GM12865 (cell line): ENCODE results near the gene SLC27A4.
"Not testable (repeated sequence)": the region's sequence is repeated elsewhere in the genome, so short reads cannot be mapped to it uniquely, and the experiment has no call there.

Source experiments
- DNase-seq: peaks from one replicate; pipeline ENCODE4 v3.0.0; 2010; ENCODE audit warnings: low read depth
- H3K4me3 ChIP-seq: 2 replicates; pipeline ENCODE4 v1.5.1; 2011; ENCODE audit warnings: mild to moderate bottlenecking, low read depth, low read length, control low read depth
- CTCF ChIP-seq: IDR thresholded peaks from 2 replicates; pipeline ENCODE4 v1.5.1; 2011; ENCODE audit warnings: low read length, control low read depth, low read depth, inconsistent platforms; ENCODE audit not compliant: insufficient read depth; ENCODE audit errors: missing control alignments

The SLC27A4 gene

GRCh38 chr9:128323791-128324190 lies 16.5 kb upstream of the SLC27A4 start:
- no peak for TF ChIP-seq CTCF
- DNase-seq = no peak
- H3K4me3 ChIP-seq = peak overlapping the region; percentile 80

GRCh38 chr9:128324401-128324800 lies 15.9 kb upstream of the SLC27A4 start:
- H3K4me3 ChIP-seq = no peak overlapping the region
- DNase-seq = no peak
- TF ChIP-seq CTCF = no peak

GRCh38 chr9:128325629-128326028 lies 14.7 kb upstream of the SLC27A4 start:
- no peak for TF ChIP-seq CTCF
- DNase-seq = no peak
- H3K4me3 ChIP-seq = no peak overlapping the region

GRCh38 chr9:128333451-128333869 lies 6.9 kb upstream of the SLC27A4 start:
- no peak for DNase-seq
- H3K4me3 ChIP-seq = no peak overlapping the region
- TF ChIP-seq CTCF = no peak

GRCh38 chr9:128335161-128335560 lies 5.2 kb upstream of the SLC27A4 start:
- H3K4me3 ChIP-seq = no peak overlapping the region
- TF ChIP-seq CTCF = no peak
- DNase-seq = no peak

DNA sequence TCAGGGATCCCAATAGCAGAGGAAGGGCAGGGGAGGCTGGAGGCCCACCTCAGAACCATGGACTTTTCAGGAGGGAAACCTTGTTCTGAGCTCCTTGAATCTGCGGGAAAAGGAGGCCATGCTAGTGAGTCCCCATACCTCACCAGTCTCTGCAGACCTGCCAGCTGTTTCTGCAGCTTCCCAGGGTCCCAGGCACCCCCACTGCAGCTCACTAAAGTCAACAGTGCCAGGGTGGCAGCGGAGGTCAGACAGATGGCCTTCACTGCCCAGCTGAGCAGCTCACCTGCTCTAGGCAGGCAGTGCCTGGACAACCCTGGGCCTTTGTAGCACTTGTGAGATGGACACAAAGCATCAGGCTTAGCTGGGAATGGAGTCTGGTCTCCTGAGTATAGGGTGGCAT lies 4.4 kb upstream of the SLC27A4 start:
- H3K4me3 ChIP-seq = no peak overlapping the region
- no peak for TF ChIP-seq CTCF
- no peak for DNase-seq

DNA sequence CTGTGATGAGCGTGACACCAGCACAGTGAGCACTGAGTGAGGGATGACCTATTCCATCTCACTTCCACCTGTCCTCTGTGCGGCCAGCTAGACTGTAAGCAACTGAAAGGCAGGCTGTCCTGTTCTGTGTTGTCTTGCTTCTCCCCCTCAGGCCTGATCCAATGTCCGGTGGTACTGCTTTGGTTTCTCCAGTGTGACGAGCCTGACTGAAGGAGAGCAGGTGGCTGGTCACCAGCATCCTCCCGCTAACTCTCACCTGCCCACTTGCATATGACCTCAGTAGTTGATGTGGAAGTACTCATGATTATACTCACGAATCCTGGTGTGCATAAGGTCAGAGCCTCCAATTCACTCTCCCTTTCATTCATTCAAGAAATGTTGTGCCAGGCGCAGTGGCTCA lies 2.4 kb upstream of the SLC27A4 start:
- H3K4me3 ChIP-seq = no peak overlapping the region
- no peak for TF ChIP-seq CTCF
- DNase-seq = no peak

DNA sequence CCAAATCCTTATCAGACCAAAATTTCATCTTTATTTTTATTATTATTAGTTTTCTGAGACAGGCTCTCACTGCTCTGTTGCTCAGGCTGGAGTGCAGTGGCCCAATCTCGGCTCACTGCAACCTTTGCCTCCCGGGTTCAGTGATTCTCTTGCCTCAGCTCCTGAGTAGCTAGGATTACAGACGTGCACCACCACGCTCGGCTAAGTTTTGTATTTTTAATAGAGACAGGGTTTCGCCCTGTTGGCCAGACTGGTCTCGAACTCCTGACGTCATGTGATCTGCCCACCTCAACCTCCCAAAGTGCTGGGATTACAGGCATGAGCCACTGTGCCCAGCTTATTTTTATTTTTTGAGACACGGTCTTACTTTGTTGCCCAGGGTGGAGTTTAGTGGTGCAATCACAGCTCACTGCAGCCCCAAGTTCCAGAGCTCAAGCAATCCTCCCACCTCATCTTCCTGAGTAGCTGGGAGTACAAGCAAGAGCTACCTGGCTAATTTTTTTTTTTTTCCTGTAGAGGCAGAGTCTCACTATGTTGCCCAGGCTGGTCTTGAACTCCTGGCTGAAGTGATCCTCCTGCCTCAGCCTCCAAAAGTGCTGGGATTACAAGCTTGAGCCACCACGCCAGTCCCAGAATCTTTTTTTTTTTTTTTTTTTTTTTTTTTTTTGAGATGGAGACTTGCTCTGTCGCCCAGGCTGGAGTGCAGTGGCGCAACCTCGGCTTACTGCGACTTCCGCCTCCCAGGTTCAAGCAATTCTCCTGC lies 1.3 kb upstream of the SLC27A4 start:
- not testable (repeated sequence) for H3K4me3 ChIP-seq, DNase-seq
